GM18868 (cell line): Measurements from ENCODE around the gene CDC42SE2.
"Not testable (repeated sequence)": the region's sequence is repeated elsewhere in the genome, so short reads cannot be mapped to it uniquely, and the experiment has no call there.

Experiments
- ATAC-seq: cut with Tn5 transposase; IDR thresholded peaks from one replicate; pipeline ENCODE4 v1.9.1; 2021; ENCODE audit warnings: mild to moderate bottlenecking, moderate library complexity; ENCODE audit not compliant: unreplicated experiment

CDC42SE2 gene

GRCh38 chr5:131277447-131277846, 13.6 kb downstream of the CDC42SE2 start:
- no peak for ATAC-seq

- no peak for ATAC-seq
Observed at GRCh38 chr5:131277875-131278740, 14.3 kb downstream of the CDC42SE2 start.

- not testable (repeated sequence) for ATAC-seq
Observed at GRCh38 chr5:131278741-131279124, 14.9 kb downstream of the CDC42SE2 start.

- ATAC-seq: no peak
Observed at GRCh38 chr5:131279204-131279603, 15.4 kb downstream of the CDC42SE2 start.

GRCh38 chr5:131280417-131280816, 16.6 kb downstream of the CDC42SE2 start:
- no peak for ATAC-seq

- ATAC-seq: peak; percentile 51
Observed at GRCh38 chr5:131281133-131281867, 17.4 kb downstream of the CDC42SE2 start.

GRCh38 chr5:131281868-131282234, 18.0 kb downstream of the CDC42SE2 start:
- no peak for ATAC-seq

GRCh38 chr5:131282235-131282634, 18.4 kb downstream of the CDC42SE2 start:
- ATAC-seq: no peak

GRCh38 chr5:131285703-131286399, 22.0 kb downstream of the CDC42SE2 start:
- ATAC-seq: peak; percentile 39

- ATAC-seq: no peak
Observed at GRCh38 chr5:131286400-131286715, 22.5 kb downstream of the CDC42SE2 start.

- ATAC-seq: peak; percentile 28
Observed at GRCh38 chr5:131288328-131288727, 24.5 kb downstream of the CDC42SE2 start.

- ATAC-seq: peak; percentile 63
Observed at GRCh38 chr5:131289738-131290137, 25.9 kb downstream of the CDC42SE2 start.

GRCh38 chr5:131296213-131296672, 32.4 kb downstream of the CDC42SE2 start:
- no peak for ATAC-seq

- no peak for ATAC-seq
Observed at GRCh38 chr5:131297886-131298285, 34.0 kb downstream of the CDC42SE2 start.

- ATAC-seq: no peak
Observed at GRCh38 chr5:131299465-131299864, 35.6 kb downstream of the CDC42SE2 start.

- ATAC-seq: no peak
Observed at GRCh38 chr5:131302506-131302905, 38.7 kb downstream of the CDC42SE2 start.

- ATAC-seq: no peak
Observed at GRCh38 chr5:131303537-131303936, 39.7 kb downstream of the CDC42SE2 start.

- ATAC-seq: no peak
Observed at GRCh38 chr5:131304414-131304813, 40.6 kb downstream of the CDC42SE2 start.

- ATAC-seq: no peak
Observed at GRCh38 chr5:131305138-131305689, 41.4 kb downstream of the CDC42SE2 start.

GRCh38 chr5:131305906-131306305, 42.1 kb downstream of the CDC42SE2 start:
- ATAC-seq: no peak

GRCh38 chr5:131312235-131312772, 48.5 kb downstream of the CDC42SE2 start:
- ATAC-seq: not testable (repeated sequence)
